ENCODE results near the gene CCDC69. TPM values are rescaled to one million over a fixed set of nuclear protein-coding genes. Genes with fewer than 3 reads are reported as not detected.

Gene CCDC69
- total RNA-seq, 2 experiments from 2014 or later = 68.0 to 68.9 TPM

DNA sequence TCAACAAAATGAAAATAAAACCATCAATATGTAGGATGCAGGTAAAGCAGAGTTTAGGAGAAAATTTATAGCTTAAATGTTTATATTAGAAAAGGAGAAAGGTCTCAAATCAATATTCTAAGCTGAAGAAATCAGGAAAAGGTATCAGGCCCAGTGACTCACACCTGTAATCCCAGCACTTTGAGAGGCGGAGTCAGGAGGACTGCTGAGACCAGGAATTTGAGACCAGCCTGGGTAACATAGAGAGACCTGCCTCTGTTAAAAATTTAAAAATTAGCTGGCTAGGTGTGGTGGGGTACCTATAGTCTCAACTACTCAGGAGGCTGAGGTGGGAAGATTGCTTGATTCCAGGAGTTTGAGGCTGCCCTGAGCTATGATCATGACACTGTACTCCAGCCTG is 32.2 kb downstream of the CCDC69 start:
- intact Hi-C loops (cut with DNase I, micrococcal nuclease) = no loop called here
- no peak overlapping the region for H3K4me3 Mint-ChIP-seq

DNA sequence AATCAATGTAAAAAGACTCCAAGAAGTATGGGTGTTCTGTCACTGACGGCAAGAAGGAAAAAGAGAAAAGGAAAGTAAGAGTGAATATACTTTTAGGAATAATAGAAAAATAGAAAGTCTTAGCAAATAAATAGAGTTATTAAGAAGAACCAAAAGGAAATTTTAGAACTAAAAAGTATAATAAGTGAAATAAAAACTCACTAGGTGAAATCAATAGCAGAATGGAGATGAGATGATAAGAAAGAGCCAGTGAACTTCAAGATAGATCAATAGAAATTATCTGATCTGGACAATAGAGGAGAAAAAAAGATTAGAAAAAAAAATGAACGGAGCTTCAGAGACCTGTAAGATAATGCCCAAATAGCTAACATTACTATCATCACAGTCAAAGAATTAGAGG is 34.7 kb downstream of the CCDC69 start:
- Histone ChIP-seq H3K9me3 (ENCODE audit: control insufficient read depth in 1 of 2, insufficient read depth in 1 of 2, low read length in 2 of 2) (no peaks in the 10 kb centered on the region), H3K27ac (ENCODE audit: low read depth in 1 of 2, low read length in 2 of 2) (no peak overlapping the region), H3K27me3 (ENCODE audit: control insufficient read depth in 1 of 2, insufficient read depth in 2 of 2, low read length in 2 of 2) (no peaks in the 10 kb centered on the region), H3K4me1 (ENCODE audit: insufficient read depth, low read length) (peaks cover 2% of the 10 kb centered on the region), H3K4me3 (ENCODE audit: low read length) (no peak overlapping the region), H3K36me3 (ENCODE audit: insufficient read depth, low read length) (peaks cover 76% of the 10 kb centered on the region)
- H3K36me3 Mint-ChIP-seq (ENCODE audit: low read depth) = peaks cover 94% of the 10 kb centered on the region
- POLR2A ChIA-PET = interaction anchor here (1.6 kb wide), 1 partner anchor 34 kb away, joined by 7 read pairs; the partner anchor contains the start of gene CCDC69
- DNase-seq (no peak), ATAC-seq (ENCODE audit: poor library complexity) (no peak)
- H3K27me3 Mint-ChIP-seq = no peaks in the 10 kb centered on the region
- H3K27ac Mint-ChIP-seq = no peak overlapping the region
- TF ChIP-seq, protein P1, sequence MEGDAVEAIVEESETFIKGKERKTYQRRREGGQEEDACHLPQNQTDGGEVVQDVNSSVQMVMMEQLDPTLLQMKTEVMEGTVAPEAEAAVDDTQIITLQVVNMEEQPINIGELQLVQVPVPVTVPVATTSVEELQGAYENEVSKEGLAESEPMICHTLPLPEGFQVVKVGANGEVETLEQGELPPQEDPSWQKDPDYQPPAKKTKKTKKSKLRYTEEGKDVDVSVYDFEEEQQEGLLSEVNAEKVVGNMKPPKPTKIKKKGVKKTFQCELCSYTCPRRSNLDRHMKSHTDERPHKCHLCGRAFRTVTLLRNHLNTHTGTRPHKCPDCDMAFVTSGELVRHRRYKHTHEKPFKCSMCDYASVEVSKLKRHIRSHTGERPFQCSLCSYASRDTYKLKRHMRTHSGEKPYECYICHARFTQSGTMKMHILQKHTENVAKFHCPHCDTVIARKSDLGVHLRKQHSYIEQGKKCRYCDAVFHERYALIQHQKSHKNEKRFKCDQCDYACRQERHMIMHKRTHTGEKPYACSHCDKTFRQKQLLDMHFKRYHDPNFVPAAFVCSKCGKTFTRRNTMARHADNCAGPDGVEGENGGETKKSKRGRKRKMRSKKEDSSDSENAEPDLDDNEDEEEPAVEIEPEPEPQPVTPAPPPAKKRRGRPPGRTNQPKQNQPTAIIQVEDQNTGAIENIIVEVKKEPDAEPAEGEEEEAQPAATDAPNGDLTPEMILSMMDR (IDR thresholded peaks at IDR 0.05) = no peak
- no peak overlapping the region for H3K4me3 Mint-ChIP-seq
- H3K9me3 Mint-ChIP-seq = peaks cover 16% of the 10 kb centered on the region
- intact Hi-C loops (cut with DNase I, micrococcal nuclease) = no loop called here
- H3K4me1 Mint-ChIP-seq (ENCODE audit: low read depth) = peaks cover 56% of the 10 kb centered on the region
- CTCF ChIA-PET = interaction anchor here (1.5 kb wide), 1 partner anchor 23 kb away, joined by 3 read pairs; no protein-coding TSS in a partner anchor

More for the DNA sequence above, 32.2 kb downstream of the CCDC69 start:
- CTCF ChIA-PET = interaction anchor here (0.9 to 1.7 kb wide), 3 partner anchors 24 to 44 kb away, joined by 3 to 6 read pairs (median 4); no protein-coding TSS in a partner anchor
- Histone ChIP-seq H3K4me3 (ENCODE audit: low read length) (no peak overlapping the region), H3K27me3 (ENCODE audit: control insufficient read depth in 1 of 2, insufficient read depth in 2 of 2, low read length in 2 of 2) (no peaks in the 10 kb centered on the region), H3K9me3 (ENCODE audit: control insufficient read depth in 1 of 2, insufficient read depth in 1 of 2, low read length in 2 of 2) (no peaks in the 10 kb centered on the region), H3K36me3 (ENCODE audit: insufficient read depth, low read length) (peaks cover 55% of the 10 kb centered on the region), H3K27ac (ENCODE audit: low read depth in 1 of 2, low read length in 2 of 2) (no peak overlapping the region), H3K4me1 (ENCODE audit: insufficient read depth, low read length) (peaks cover 15% of the 10 kb centered on the region)
- peak overlapping the region; percentile 44 for H3K27ac Mint-ChIP-seq
- no peak for DNase-seq
- no peak for ATAC-seq (ENCODE audit: poor library complexity)
- POLR2A ChIA-PET = interaction anchor here (0.7 to 1.6 kb wide), 6 partner anchors 10 to 268 kb away, joined by 3 to 4 read pairs (median 3); partner anchors contain the start of gene CCDC69
- no peaks in the 10 kb centered on the region for H3K27me3 Mint-ChIP-seq
- peaks cover 95% of the 10 kb centered on the region for H3K36me3 Mint-ChIP-seq (ENCODE audit: low read depth)
- peaks cover 18% of the 10 kb centered on the region for H3K9me3 Mint-ChIP-seq
- TF ChIP-seq, protein P1 (IDR thresholded peaks at IDR 0.05) = no peak
- H3K4me1 Mint-ChIP-seq (ENCODE audit: low read depth) = peaks cover 76% of the 10 kb centered on the region

DNA sequence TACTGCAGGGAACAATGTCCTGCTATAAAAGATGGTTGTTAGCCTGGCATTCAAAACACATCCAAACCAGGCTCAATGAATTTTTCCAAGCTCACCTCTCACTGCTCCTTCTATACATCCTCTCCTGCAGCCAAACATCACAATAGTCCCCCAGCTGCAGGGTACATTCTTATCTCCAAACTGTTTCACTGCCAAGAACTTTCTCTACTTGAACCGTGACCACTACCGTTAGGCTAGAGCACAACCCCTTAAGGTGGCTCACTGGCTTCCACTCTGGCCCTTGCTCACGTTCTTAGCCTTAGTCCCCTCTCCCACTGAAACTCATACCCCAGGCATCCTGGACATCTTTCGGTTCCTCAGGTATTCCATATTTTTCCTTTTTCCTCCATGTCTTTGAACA is 37.4 kb downstream of the CCDC69 start:
- Mint-ChIP-seq H3K27ac (peak overlapping the region; percentile 63), H3K4me3 (no peak overlapping the region), H3K36me3 (ENCODE audit: low read depth) (peaks cover 96% of the 10 kb centered on the region), H3K27me3 (no peaks in the 10 kb centered on the region), H3K4me1 (ENCODE audit: low read depth) (peaks cover 36% of the 10 kb centered on the region), H3K9me3 (peaks cover 13% of the 10 kb centered on the region)
- DNase-seq (no peak), ATAC-seq (ENCODE audit: poor library complexity) (no peak)
- H3K9me3 ChIP-seq (ENCODE audit: control insufficient read depth in 1 of 2, insufficient read depth in 1 of 2, low read length in 2 of 2) = no peaks in the 10 kb centered on the region
- TF ChIP-seq, protein P1 (IDR thresholded peaks at IDR 0.05) = no peak
- ChIA-PET POLR2A (interaction anchor here (0.6 to 0.7 kb wide), 2 partner anchors 58 to 166 kb away, joined by 3 to 4 read pairs; no protein-coding TSS in a partner anchor), CTCF (no interaction called here)
- intact Hi-C loops (cut with DNase I, micrococcal nuclease) = no loop called here
- no peak overlapping the region for H3K4me3 ChIP-seq (ENCODE audit: low read length)
- H3K4me1 ChIP-seq (ENCODE audit: insufficient read depth, low read length) = peaks cover 4% of the 10 kb centered on the region
- H3K27me3 ChIP-seq (ENCODE audit: control insufficient read depth in 1 of 2, insufficient read depth in 2 of 2, low read length in 2 of 2) = no peaks in the 10 kb centered on the region
- H3K27ac ChIP-seq (ENCODE audit: low read depth in 1 of 2, low read length in 2 of 2) = no peak overlapping the region
- H3K36me3 ChIP-seq (ENCODE audit: insufficient read depth, low read length) = peaks cover 90% of the 10 kb centered on the region

Data from CD4-positive, alpha-beta T cell (primary cell).